GM19372 (cell line): ENCODE data around the gene IL16.

Source experiments
- ATAC-seq: cut with Tn5 transposase; IDR thresholded peaks from one replicate; pipeline ENCODE4 v1.9.1; 2021; ENCODE audit warnings: mild to moderate bottlenecking, low read depth, moderate library complexity; ENCODE audit not compliant: unreplicated experiment

IL16 gene

GRCh38 chr15:81286621-81287121 is 90.0 kb downstream of the IL16 start:
- peak; percentile 77 for ATAC-seq

GRCh38 chr15:81288040-81288439 is 91.4 kb downstream of the IL16 start:
- no peak for ATAC-seq

DNA sequence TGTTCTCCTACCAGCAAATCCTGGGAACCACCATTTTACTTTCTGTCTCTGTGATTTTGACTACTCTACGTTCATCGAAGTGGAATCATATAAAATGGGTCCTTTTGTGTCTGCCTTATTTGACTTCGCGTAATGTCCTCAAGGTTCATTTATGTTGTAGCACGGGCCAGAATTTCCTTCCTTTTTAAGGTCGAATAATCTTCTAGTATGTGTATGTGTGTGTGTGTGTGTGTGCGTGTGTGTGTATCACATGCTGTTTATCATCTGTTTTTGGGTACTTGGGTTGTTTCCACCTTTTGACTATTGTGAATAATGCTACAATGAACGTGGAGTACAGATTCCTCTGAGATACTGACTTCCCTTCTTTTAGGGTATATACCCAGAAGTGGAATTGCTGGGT is 91.9 kb downstream of the IL16 start:
- no peak for ATAC-seq

GRCh38 chr15:81289910-81290309 is 93.2 kb downstream of the IL16 start:
- ATAC-seq: no peak

DNA sequence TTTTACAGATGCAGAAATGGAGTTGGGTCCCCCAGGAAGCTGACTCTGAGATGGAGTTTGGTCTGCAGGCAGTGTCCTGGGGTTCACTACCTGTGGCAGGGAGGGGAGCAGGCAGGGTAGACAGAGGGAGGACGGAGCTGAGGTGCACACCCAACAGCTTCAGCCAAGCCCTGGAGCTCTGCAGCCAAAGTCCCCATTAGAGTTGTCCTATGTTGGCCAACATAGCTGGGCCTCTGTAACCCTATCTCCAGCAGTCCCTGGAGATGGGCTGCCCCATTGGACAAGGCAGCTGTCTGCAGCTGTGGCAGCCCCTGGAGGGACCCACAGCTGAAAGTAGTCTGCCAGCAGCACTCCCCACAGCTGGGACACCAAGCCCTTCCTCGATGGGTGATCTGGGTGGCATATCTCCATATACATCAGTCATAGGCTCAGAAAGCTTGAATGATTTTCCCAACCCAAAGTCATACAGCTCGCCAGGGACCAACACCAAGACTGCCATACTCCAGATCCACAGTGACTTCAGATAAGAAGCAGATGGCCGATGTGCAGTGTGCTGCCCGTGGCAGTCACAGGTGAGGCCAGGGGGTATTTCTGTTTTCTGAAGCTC is 95.3 kb downstream of the IL16 start:
- no peak for ATAC-seq

- ATAC-seq: peak; percentile 39
Measured at GRCh38 chr15:81292523-81293001, 95.9 kb downstream of the IL16 start.

GRCh38 chr15:81293728-81294515 is 97.2 kb downstream of the IL16 start:
- peak; percentile 46 for ATAC-seq

- ATAC-seq: no peak
Measured at GRCh38 chr15:81294516-81294880, 97.8 kb downstream of the IL16 start.

- ATAC-seq: no peak
Measured at GRCh38 chr15:81295486-81296121, 98.9 kb downstream of the IL16 start.

GRCh38 chr15:81296186-81296585 is 99.5 kb downstream of the IL16 start:
- no peak for ATAC-seq

DNA sequence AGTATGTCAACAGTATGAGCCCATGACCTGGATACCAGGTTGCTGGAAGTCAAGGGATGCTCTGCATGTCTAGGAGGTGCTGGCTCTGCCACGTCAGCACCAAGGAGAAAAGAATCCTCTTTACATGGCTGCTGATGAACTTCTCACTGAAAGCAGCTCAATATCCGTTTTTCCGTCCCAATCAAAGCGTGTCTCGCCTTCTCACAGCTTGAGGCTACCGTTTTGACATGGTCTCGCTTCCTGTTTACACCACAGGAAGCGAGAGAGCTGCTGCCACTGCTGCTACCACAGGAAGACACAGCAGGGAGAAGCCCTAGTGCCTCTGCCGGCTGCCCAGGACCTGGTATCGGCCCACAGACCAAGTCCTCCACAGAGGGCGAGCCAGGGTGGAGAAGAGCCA is 100.0 kb downstream of the IL16 start:
- ATAC-seq: peak; percentile 46

DNA sequence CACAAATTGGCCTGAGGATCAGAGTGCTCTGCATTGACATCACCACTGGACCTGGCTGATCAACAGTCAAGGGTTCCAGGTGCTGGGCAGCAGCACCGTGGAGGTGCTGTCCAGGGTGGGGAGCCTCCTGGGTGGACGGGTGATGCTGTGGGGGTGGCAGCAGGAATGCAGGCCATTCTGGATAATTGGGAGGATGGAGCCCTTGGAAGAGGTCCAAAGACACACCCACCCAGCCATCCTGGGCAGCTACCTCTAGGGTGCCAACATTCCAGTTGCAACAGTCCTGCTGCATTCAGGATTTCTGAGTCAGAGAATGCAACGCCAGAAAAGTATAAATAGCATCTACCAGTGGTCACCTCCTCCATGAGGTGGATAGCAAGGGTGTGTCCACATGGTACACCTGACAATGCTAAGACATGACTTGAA is 100.5 kb downstream of the IL16 start:
- ATAC-seq: no peak

DNA sequence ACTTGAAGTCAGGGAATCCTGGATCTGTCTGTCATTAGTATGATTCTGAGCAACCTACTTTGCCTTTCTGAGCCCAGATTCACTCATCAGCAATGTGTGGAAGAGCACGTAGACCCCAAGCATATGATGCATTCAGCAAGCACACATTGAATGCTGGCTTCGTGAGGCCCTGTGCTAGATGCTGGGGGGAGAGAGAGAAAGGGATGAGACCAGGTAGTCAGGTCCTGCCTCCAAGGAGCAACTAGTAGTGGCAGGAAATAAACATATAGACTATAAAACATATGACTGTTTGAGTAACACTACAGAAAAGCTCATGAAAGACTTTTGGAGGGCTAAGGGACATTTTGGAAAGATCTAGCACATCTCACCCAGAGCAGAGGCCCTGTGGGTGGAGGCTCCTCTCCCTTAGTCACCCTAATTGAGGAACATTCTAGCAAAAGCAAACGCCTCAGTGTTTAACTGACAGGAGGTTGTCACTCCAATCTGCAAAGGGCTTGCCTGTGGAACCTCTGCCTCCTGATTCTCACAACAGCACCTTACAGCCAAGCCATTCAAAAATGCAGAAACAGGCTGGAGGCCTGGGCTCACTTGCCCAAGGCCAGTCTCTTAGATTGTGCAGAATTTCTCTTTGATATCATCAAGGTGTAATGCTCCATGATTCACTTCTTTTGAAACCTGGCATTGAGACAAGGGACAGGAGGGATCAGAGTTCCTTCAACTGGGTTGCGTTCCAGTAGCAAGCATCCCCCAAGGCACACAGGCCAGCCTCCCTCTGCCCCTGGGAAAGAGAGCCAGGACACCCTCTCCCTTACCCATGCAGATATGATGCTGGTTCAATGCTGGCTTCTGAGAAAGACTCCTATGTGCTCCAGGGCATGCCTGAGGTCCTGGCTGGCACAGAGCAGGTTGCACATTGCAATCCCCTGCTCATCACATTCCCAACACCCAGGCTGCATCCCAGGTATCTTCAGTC is 101.2 kb downstream of the IL16 start:
- ATAC-seq: no peak

DNA sequence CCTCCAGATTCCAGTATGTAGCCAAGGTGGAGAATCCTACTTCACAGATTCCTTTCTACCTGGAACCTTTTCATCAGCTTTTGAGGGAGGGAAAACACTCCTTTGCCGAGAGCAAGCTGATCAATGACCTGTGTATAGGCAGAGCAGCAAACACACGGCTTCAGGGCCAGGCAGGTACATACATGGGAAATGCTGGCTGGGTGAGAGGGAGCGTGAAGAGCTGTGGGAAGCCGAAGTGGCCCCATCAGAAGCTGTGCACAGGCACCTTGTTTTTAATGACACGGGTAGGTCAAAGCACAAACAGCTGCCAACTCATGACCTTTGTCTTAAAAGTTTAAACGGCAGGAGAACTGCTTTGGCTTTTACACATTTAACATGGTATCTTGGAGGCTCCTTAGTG is 101.9 kb downstream of the IL16 start:
- ATAC-seq: no peak

DNA sequence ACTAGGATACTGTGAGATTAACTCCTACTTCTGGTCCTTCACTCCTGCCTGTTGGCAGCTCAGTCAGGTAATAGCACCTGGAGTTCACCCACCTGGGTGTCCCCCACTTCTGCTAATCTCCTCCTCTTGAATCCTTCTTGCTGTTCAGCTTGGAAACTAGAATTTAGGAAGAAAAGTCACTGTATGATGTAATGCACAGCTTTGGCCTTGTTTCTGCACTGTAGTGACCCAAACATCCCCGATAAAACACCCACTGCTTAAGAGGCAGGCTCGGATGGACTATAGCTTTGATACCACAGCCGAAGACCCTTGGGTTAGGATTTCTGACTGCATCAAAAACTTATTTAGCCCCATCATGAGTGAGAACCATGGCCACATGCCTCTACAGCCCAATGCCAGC is 102.5 kb downstream of the IL16 start:
- ATAC-seq: no peak

DNA sequence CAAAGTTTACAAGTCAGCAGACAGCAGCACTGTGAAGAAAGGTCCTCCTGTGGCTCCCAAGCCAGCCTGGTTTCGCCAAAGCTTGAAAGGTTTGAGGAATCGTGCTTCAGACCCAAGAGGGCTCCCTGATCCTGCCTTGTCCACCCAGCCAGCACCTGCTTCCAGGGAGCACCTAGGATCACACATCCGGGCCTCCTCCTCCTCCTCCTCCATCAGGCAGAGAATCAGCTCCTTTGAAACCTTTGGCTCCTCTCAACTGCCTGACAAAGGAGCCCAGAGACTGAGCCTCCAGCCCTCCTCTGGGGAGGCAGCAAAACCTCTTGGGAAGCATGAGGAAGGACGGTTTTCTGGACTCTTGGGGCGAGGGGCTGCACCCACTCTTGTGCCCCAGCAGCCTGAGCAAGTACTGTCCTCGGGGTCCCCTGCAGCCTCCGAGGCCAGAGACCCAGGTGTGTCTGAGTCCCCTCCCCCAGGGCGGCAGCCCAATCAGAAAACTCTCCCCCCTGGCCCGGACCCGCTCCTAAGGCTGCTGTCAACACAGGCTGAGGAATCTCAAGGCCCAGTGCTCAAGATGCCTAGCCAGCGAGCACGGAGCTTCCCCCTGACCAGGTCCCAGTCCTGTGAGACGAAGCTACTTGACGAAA is 103.1 kb downstream of the IL16 start:
- no peak for ATAC-seq

GRCh38 chr15:81301385-81301784 is 104.7 kb downstream of the IL16 start:
- peak; percentile 25 for ATAC-seq

GRCh38 chr15:81301815-81302399 is 105.2 kb downstream of the IL16 start:
- ATAC-seq: peak; percentile 79

GRCh38 chr15:81302701-81303109 is 106.0 kb downstream of the IL16 start:
- no peak for ATAC-seq
